ENCODE measurements around the gene ABCC12.

The ABCC12 gene

GRCh38 chr16:48137822-48138221 lies 18.0 kb downstream of the ABCC12 start:
- Histone ChIP-seq H3K4me3 (ENCODE audit: low read depth, low read length, poor library complexity, severe bottlenecking) (no peak overlapping the region), H3K9me2 (ENCODE audit: low read depth, low read length) (no peaks in the 10 kb centered on the region), H3K4me1 (ENCODE audit: insufficient read depth, low read length, severe bottlenecking) (no peaks in the 10 kb centered on the region), H3K4me2 (ENCODE audit: low read length) (no peak overlapping the region), H3K27ac (ENCODE audit: low read depth, low read length, poor library complexity, severe bottlenecking) (no peak overlapping the region), H3K9me3 (ENCODE audit: low read length) (no peaks in the 10 kb centered on the region), H3F3A (ENCODE audit: insufficient read depth, low read length) (no peaks in the 10 kb centered on the region), H3K9ac (ENCODE audit: low read length) (no peak overlapping the region), H3K36me3 (ENCODE audit: insufficient read depth, low read length) (no peaks in the 10 kb centered on the region), H2AFZ (ENCODE audit: low read length) (no peak overlapping the region), H3K79me2 (ENCODE audit: insufficient read depth, low read length) (no peaks in the 10 kb centered on the region), H4K20me1 (ENCODE audit: insufficient read depth, low read length) (no peaks in the 10 kb centered on the region), H3K27me3 (ENCODE audit: insufficient read depth, low read length) (no peaks in the 10 kb centered on the region; the same call in 1 of the 2 replicates)
- TF ChIP-seq, protein P1, sequence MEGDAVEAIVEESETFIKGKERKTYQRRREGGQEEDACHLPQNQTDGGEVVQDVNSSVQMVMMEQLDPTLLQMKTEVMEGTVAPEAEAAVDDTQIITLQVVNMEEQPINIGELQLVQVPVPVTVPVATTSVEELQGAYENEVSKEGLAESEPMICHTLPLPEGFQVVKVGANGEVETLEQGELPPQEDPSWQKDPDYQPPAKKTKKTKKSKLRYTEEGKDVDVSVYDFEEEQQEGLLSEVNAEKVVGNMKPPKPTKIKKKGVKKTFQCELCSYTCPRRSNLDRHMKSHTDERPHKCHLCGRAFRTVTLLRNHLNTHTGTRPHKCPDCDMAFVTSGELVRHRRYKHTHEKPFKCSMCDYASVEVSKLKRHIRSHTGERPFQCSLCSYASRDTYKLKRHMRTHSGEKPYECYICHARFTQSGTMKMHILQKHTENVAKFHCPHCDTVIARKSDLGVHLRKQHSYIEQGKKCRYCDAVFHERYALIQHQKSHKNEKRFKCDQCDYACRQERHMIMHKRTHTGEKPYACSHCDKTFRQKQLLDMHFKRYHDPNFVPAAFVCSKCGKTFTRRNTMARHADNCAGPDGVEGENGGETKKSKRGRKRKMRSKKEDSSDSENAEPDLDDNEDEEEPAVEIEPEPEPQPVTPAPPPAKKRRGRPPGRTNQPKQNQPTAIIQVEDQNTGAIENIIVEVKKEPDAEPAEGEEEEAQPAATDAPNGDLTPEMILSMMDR (IDR thresholded peaks at IDR 0.05; ENCODE audit: low read length), result no peak

- Histone ChIP-seq H4K20me1 (ENCODE audit: insufficient read depth, low read length) (no peaks in the 10 kb centered on the region), H3K79me2 (ENCODE audit: insufficient read depth, low read length) (no peaks in the 10 kb centered on the region), H3K27me3 (ENCODE audit: insufficient read depth, low read length) (no peaks in the 10 kb centered on the region), H3K4me2 (ENCODE audit: low read length) (no peak overlapping the region), H3K36me3 (ENCODE audit: insufficient read depth, low read length) (no peaks in the 10 kb centered on the region), H3K4me3 (ENCODE audit: low read depth, low read length, poor library complexity, severe bottlenecking) (no peak overlapping the region), H2AFZ (ENCODE audit: low read length) (no peak overlapping the region), H3K9me3 (ENCODE audit: low read length) (no peaks in the 10 kb centered on the region), H3K9ac (ENCODE audit: low read length) (no peak overlapping the region), H3K27ac (ENCODE audit: low read depth, low read length, poor library complexity, severe bottlenecking) (no peak overlapping the region), H3K9me2 (ENCODE audit: low read depth, low read length) (no peaks in the 10 kb centered on the region), H3K4me1 (ENCODE audit: insufficient read depth, low read length, severe bottlenecking) (no peaks in the 10 kb centered on the region), H3F3A (ENCODE audit: insufficient read depth, low read length) (no peaks in the 10 kb centered on the region)
- TF ChIP-seq, protein P1 (IDR thresholded peaks at IDR 0.05; ENCODE audit: low read length), result no peak
- TF ChIP-seq EZH2 (IDR thresholded peaks at IDR 0.05; ENCODE audit: borderline replicate concordance, low read length), result no peak
Measured at GRCh38 chr16:48136547-48137360, 19.0 kb downstream of the ABCC12 start.

GRCh38 chr16:48133455-48134211 lies 22.2 kb downstream of the ABCC12 start:
- Histone ChIP-seq H3K27ac (ENCODE audit: low read depth, low read length, poor library complexity, severe bottlenecking) (no peak overlapping the region), H3K4me1 (ENCODE audit: insufficient read depth, low read length, severe bottlenecking) (no peaks in the 10 kb centered on the region), H3K27me3 (ENCODE audit: insufficient read depth, low read length) (no peaks in the 10 kb centered on the region), H3K9me2 (ENCODE audit: low read depth, low read length) (no peaks in the 10 kb centered on the region), H3K4me2 (ENCODE audit: low read length) (no peak overlapping the region), H4K20me1 (ENCODE audit: insufficient read depth, low read length) (no peaks in the 10 kb centered on the region), H3K4me3 (ENCODE audit: low read depth, low read length, poor library complexity, severe bottlenecking) (no peak overlapping the region), H3K9ac (ENCODE audit: low read length) (no peak overlapping the region), H2AFZ (ENCODE audit: low read length) (no peak overlapping the region), H3K79me2 (ENCODE audit: insufficient read depth, low read length) (no peaks in the 10 kb centered on the region), H3K9me3 (ENCODE audit: low read length) (no peaks in the 10 kb centered on the region), H3K36me3 (ENCODE audit: insufficient read depth, low read length) (no peaks in the 10 kb centered on the region), H3F3A (ENCODE audit: insufficient read depth, low read length) (no peaks in the 10 kb centered on the region)
- TF ChIP-seq, protein P1 (IDR thresholded peaks at IDR 0.05; ENCODE audit: low read length), result no peak
- no peak for TF ChIP-seq EZH2 (IDR thresholded peaks at IDR 0.05; ENCODE audit: borderline replicate concordance, low read length)
